B cell (primary cell): Measurements from ENCODE around the gene TLR9. TPM values are rescaled to one million over a fixed set of nuclear protein-coding genes. Genes with fewer than 3 reads are reported as not detected.
A peak's percentile ranks its signal among the peaks of the same experiment; 100 is the strongest.
"Not testable (repeated sequence)": the region's sequence is repeated elsewhere in the genome, so short reads cannot be mapped to it uniquely, and the experiment has no call there.

Experiments
- ATAC-seq: fragments of 200-7000 bp; cut with Tn5 transposase; one replicate; pipeline ENCODE4 v1.10.0; 2021; ENCODE audit warnings: low read depth, mild to moderate bottlenecking, moderate number of reproducible peaks, moderate library complexity
- CTCF ChIA-PET: fragments of 350-600 bp; sonication (Branson Sonifier 250); formaldehyde crosslinking; loops from one replicate; lab custom pipeline; 2021; ENCODE audit warnings: antibody characterized with exemption, inconsistent platforms; lab: Charles Lee
- POLR2A ChIA-PET: fragments of 350-600 bp; sonication (Branson Sonifier 250); formaldehyde crosslinking; loops from one replicate; lab custom pipeline; 2021; ENCODE audit warnings: antibody characterized with exemption; lab: Charles Lee
- DNase-seq: peaks from one replicate; pipeline ENCODE4 v3.0.0; 2013
- H2AFZ ChIP-seq: 2 replicates; pipeline ENCODE4 v1.6.1; 2012; ENCODE audit warnings: mild to moderate bottlenecking, low read depth, low read length; ENCODE audit not compliant: insufficient read depth, poor library complexity, severe bottlenecking
- H3K27ac ChIP-seq, 2 donors: 1 replicate in 1 of 2; 2 replicates in 1 of 2; pipeline ENCODE4 v1.5.1; 2012 to 2013; ENCODE audit warnings: low read length in 2 of 2, mild to moderate bottlenecking in 2 of 2, moderate library complexity in 1 of 2
- H3K27me3 ChIP-seq, 4 experiments: fragments of 200-600 bp in 1 of 4; sonication (generic) in 1 of 4; replicated peaks in 1 of 4; 1 replicate in 2 of 4; 2 replicates in 2 of 4; pipeline versions ENCODE4 v1.6.1 to v1.7.0; 2013 to 2016; ENCODE audit warnings: low read length in 3 of 4, mild to moderate bottlenecking in 2 of 4, mixed read lengths in 1 of 4, moderate library complexity in 1 of 4; ENCODE audit not compliant: insufficient read depth in 4 of 4, control insufficient read depth in 3 of 4; ENCODE audit errors: control extremely low read depth in 1 of 4
- H3K36me3 ChIP-seq, 2 experiments: replicated peaks in 1 of 2; 1 replicate in 1 of 2; 2 replicates in 1 of 2; pipeline versions ENCODE4 v1.6.1 to v1.7.1; 2013; ENCODE audit warnings: low read length in 1 of 2; ENCODE audit not compliant: insufficient read depth in 2 of 2, control insufficient read depth in 1 of 2; ENCODE audit errors: control extremely low read depth in 1 of 2, extremely low read depth in 1 of 2
- H3K4me1 ChIP-seq, 2 donors: fragments of 200-600 bp in 1 of 2; sonication (generic) in 1 of 2; 1 replicate in 1 of 2; 2 replicates in 1 of 2; pipeline versions ENCODE4 v1.5.1 to v1.6.1; 2013 to 2017; ENCODE audit warnings: low read length in 2 of 2; ENCODE audit not compliant: control insufficient read depth in 2 of 2, insufficient read depth in 2 of 2
- H3K4me2 ChIP-seq: replicated peaks from 2 replicates; pipeline ENCODE3; 2012; ENCODE audit warnings: mild to moderate bottlenecking, low read depth, low read length; ENCODE audit not compliant: poor library complexity, severe bottlenecking
- H3K4me3 ChIP-seq, 5 experiments: fragments of 200-600 bp in 1 of 5; sonication (generic) in 1 of 5; 1 replicate in 3 of 5; 2 replicates in 2 of 5; pipeline versions ENCODE4 v1.5.1 to v1.7.0; 2011 to 2016; ENCODE audit warnings: low read length in 4 of 5, mild to moderate bottlenecking in 4 of 5, low read depth in 2 of 5, control low read depth in 1 of 5, moderate library complexity in 1 of 5; ENCODE audit not compliant: insufficient read depth in 1 of 5; ENCODE audit errors: control extremely low read depth in 1 of 5, extremely low read depth in 1 of 5
- H3K79me2 ChIP-seq: fragments of 200-600 bp; sonication (generic); one replicate; pipeline ENCODE4 v1.6.0; 2016; ENCODE audit warnings: low read length; ENCODE audit not compliant: control insufficient read depth, insufficient read depth
- H3K9ac ChIP-seq: fragments of 200-600 bp; sonication (generic); 2 replicates; pipeline ENCODE4 v1.6.1; 2017; ENCODE audit warnings: mild to moderate bottlenecking, low read length, moderate library complexity
- H3K9me3 ChIP-seq, 3 donors: one replicate each; pipeline versions ENCODE4 v1.6.1 to v1.7.1; 2013; ENCODE audit warnings: low read length in 2 of 3; ENCODE audit not compliant: control insufficient read depth in 2 of 3, insufficient read depth in 1 of 3; ENCODE audit errors: control extremely low read depth in 1 of 3
- H4K20me1 ChIP-seq: 2 replicates; pipeline ENCODE4 v1.6.0; 2012; ENCODE audit warnings: mild to moderate bottlenecking, low read length; ENCODE audit not compliant: insufficient read depth, control insufficient read depth, poor library complexity, severe bottlenecking
- H3K27ac Mint-ChIP-seq: one replicate; pipeline ENCODE4 v1.8.0; 2021; ENCODE audit warnings: mixed read lengths
- H3K27me3 Mint-ChIP-seq: one replicate; pipeline ENCODE4 v1.8.0; 2021; ENCODE audit warnings: mixed read lengths
- H3K4me1 Mint-ChIP-seq: one replicate; pipeline ENCODE4 v1.8.0; 2021; ENCODE audit warnings: mixed read lengths
- H3K4me3 Mint-ChIP-seq: one replicate; pipeline ENCODE4 v1.8.0; 2021; ENCODE audit warnings: mixed read lengths
- H3K9me3 Mint-ChIP-seq: one replicate; pipeline ENCODE4 v1.8.0; 2022; ENCODE audit warnings: mixed read lengths; ENCODE audit not compliant: insufficient read depth
- CTCF ChIP-seq: fragments of 200-600 bp; IDR thresholded peaks from one replicate; pipeline ENCODE4 v1.8.0; 2022; ENCODE audit warnings: antibody characterized with exemption, mild to moderate bottlenecking
- EZH2 ChIP-seq: IDR thresholded peaks from 2 replicates; pipeline ENCODE4 v1.6.1; 2012; ENCODE audit warnings: borderline replicate concordance, low read depth, mild to moderate bottlenecking, moderate library complexity, low read length; ENCODE audit not compliant: insufficient read depth, poor library complexity, severe bottlenecking
- WGBS: methylation state at CpG from one replicate; pipeline ENCODE4 v1.1.5; 2013; ENCODE audit warnings: missing lambda C conversion rate; ENCODE audit not compliant: insufficient coverage; 5-methylcytosine and 5-hydroxymethylcytosine counted together
- intact Hi-C: fragments of 100-400 bp; cut with micrococcal nuclease; formaldehyde crosslinking; loops from one replicate; pipeline ENCODE4 v1.10.0; 2022
- polyA plus RNA-seq: library from polyadenylated mRNA; depleted of rRNA; stranded (reverse); fragments of >200 nt; gene quantifications from 2 replicates; pipeline ENCODE4 v1.2.3, GENCODE V29; 2012
- total RNA-seq, 2 donors: library from RNA; stranded (reverse); fragments of 120-200 nt in 1 of 2; gene quantifications; 1 replicate in 1 of 2; 2 replicates in 1 of 2; pipeline versions ENCODE4 v1.2.3 to v1.2.4, GENCODE V29; 2013 to 2022

Gene TLR9
- total and polyA plus RNA-seq, 2 donors (not counting 1 experiment from before 2014, with no cell fraction given) = 3.7 to 21.0 TPM

DNA sequence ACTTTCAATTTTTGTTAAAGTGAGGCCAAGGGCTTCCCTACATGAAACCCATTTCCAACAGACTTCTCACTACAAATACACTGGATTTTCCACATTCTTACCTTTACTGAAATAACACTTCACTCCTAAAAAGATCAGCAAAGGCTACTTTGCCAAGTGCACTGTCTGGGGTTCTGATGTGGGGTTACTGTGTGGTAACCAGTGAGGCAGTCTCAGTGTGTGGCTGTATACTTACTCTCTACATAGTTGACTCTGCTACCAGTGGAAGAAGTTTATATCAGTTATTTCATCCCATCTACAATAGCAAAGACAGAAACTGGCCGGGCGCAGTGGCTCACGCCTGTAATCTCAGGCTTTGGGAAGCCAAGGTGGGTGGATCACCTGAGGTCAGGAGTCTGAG, 47.4 kb upstream of the TLR9 start:
- no peak overlapping the region for H3K9ac ChIP-seq
- WGBS = no CpG with 5 or more reads among the region's 3 CpGs
- intact Hi-C loops = no loop called here
- no peaks in the 10 kb centered on the region for H3K9me3 ChIP-seq
- Mint-ChIP-seq H3K4me1 (peaks cover 78% of the 10 kb centered on the region), H3K4me3 (peak overlapping the region; percentile 2), H3K27me3 (no peaks in the 10 kb centered on the region), H3K9me3 (no peaks in the 10 kb centered on the region), H3K27ac (no peak overlapping the region)
- peaks cover 0 to 48% of the 10 kb centered on the region in 2 experiments for H3K36me3 ChIP-seq
- POLR2A ChIA-PET = no interaction called here
- DNase-seq (no peak), ATAC-seq (no peak)
- peaks cover 100% of the 10 kb centered on the region for H3K79me2 ChIP-seq
- H4K20me1 ChIP-seq = peaks cover 82% of the 10 kb centered on the region
- peaks cover 53 to 65% of the 10 kb centered on the region in 2 donors for H3K4me1 ChIP-seq
- CTCF ChIA-PET = interaction anchor here (1.6 to 1.8 kb wide), 3 partner anchors 32 to 66 kb away, joined by 5 to 7 read pairs (median 6); no protein-coding TSS in a partner anchor
- H3K27me3 ChIP-seq = no peaks in the 10 kb centered on the region
- H2AFZ ChIP-seq = no peak overlapping the region
- H3K27ac ChIP-seq = peak overlapping the region in 1 of 2 donors; percentile 9
- no peak overlapping the region for H3K4me2 ChIP-seq
- TF ChIP-seq EZH2 (no peak), CTCF (no peak)
- H3K4me3 ChIP-seq = no peak overlapping the region

DNA sequence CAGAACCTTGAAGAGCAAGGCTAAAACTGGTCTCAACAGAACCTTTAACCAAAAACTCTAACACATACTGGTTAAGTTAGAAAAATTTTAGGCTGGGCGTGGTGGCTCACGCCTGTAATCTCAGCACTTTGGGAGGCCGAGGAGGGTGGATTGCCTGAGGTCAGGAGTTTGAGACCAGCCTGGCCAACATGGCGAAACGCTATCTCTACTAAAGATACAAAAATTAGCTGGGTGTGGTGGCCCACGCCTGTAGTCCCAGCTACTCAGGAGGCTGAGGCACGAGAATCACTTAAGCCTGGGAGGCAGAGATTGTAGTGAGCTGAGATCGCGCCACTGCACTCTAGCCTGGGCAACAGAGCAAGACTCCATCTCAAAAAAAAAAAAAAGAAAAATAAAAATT, 46.7 kb upstream of the TLR9 start:
- H3K4me3 ChIP-seq, H3K4me2 ChIP-seq, H3K27me3 Mint-ChIP-seq, H3K27me3 ChIP-seq, H3K9me3 Mint-ChIP-seq, H2AFZ ChIP-seq, ATAC-seq, intact Hi-C loops, DNase-seq, H3K9me3 ChIP-seq: not testable (repeated sequence)
- ChIA-PET POLR2A (interaction anchor here (1.6 kb wide), 1 partner anchor 19 kb away, joined by 4 read pairs; no protein-coding TSS in a partner anchor), CTCF (interaction anchor here (1.1 to 1.8 kb wide), 5 partner anchors 12 to 67 kb away, joined by 4 to 7 read pairs (median 5); no protein-coding TSS in a partner anchor)
- H3K4me1 Mint-ChIP-seq = peaks cover 78% of the 10 kb centered on the region
- H3K79me2 ChIP-seq = peaks cover 100% of the 10 kb centered on the region
- H3K36me3 ChIP-seq = peaks cover 0 to 55% of the 10 kb centered on the region in 2 experiments
- peak overlapping the region; percentile 73 for H3K4me3 Mint-ChIP-seq
- H3K9ac ChIP-seq = peak overlapping the region; percentile 24
- peak overlapping the region; percentile 86 for H3K27ac Mint-ChIP-seq
- H4K20me1 ChIP-seq = peaks cover 84% of the 10 kb centered on the region
- peak overlapping the region; percentile 41 to 70 for H3K27ac ChIP-seq
- H3K4me1 ChIP-seq = peaks cover 53 to 63% of the 10 kb centered on the region in 2 donors
- WGBS = 100% methylated on average over 3 of the region's 9 CpGs
